ENCODE data around the gene DCXR. TPM values are rescaled to one million over a fixed set of nuclear protein-coding genes. Genes with fewer than 3 reads are reported as not detected.

The DCXR gene
- total and polyA plus RNA-seq, 2 experiments from 2014 or later: 86.9 to 137 TPM

DNA sequence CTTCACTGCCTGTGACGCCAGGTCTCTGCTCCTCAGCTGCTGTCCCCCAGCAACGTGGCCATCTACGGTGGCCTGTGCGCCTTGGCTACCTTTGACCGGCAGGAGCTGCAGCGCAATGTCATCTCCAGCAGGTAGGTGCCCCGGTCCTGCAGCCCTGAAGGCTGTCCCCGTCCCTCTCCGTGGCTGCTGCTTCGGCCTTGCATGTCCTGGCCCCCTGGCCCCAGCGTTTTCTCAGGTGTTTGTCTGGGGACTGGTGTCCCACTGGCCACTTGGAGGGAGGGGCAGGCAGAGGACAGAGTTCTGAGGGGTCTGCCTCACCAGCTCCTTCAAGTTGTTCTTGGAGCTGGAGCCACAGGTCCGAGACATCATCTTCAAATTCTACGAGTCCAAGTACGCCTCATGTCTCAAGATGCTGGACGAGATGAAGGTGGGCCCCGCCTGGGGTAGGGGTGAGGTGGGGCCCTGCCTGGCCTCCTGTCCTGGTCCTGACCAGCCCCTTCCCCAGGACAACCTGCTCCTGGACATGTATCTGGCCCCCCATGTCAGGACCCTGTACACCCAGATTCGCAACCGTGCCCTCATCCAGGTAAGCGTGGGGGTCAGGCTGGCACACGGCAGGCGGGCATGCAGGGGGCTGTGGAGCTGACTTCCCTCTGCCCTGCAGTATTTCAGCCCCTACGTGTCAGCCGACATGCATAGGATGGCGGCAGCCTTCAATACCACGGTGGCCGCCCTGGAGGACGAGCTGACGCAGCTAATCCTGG is 18.6 kb upstream of the DCXR start:
- H3K4me1 ChIP-seq (ENCODE audit: insufficient read depth): no peaks in the 10 kb centered on the region
- H3K27ac ChIP-seq (ENCODE audit: low read depth): no peak overlapping the region
- Mint-ChIP-seq H3K4me1 (no peaks in the 10 kb centered on the region; the same call in 2 of the 3 replicates), H3K4me3 (no peak overlapping the region), H3K36me3 (ENCODE audit: low read depth) (peaks cover 22% of the 10 kb centered on the region), H3K9me3 (no peaks in the 10 kb centered on the region), H3K27me3 (ENCODE audit: insufficient read depth, low read depth, poor library complexity) (peaks cover 16% of the 10 kb centered on the region), H3K27ac (no peak overlapping the region)
- H4K20me1 ChIP-seq (replicated peaks; ENCODE audit: insufficient read depth): peaks cover 8% of the 10 kb centered on the region; the same call in 1 of the 2 replicates
- H2AFZ ChIP-seq: no peak overlapping the region
- no peaks in the 10 kb centered on the region for H3K9me2 ChIP-seq (ENCODE audit: insufficient read depth)
- TF ChIP-seq NANOG (IDR thresholded peaks at IDR 0.05; ENCODE audit: borderline replicate concordance) (no peak), ZNF114 (CRISPR knock-in tag; IDR thresholded peaks at IDR 0.05) (no peak), CREB1 (CRISPR knock-in tag; IDR thresholded peaks at IDR 0.05; ENCODE audit: low read depth) (no peak), JUNB (IDR thresholded peaks at IDR 0.05; ENCODE audit: unreplicated experiment) (no peak), CTCF (conservative IDR thresholded peaks at IDR 0.05; ENCODE audit: low read depth in 2 of 2) (no peak), ETS1 (IDR thresholded peaks at IDR 0.05) (no peak), EZH2phosphoT487 (IDR thresholded peaks at IDR 0.05; ENCODE audit: unreplicated experiment) (no peak), STAT1 (IDR thresholded peaks at IDR 0.05; ENCODE audit: unreplicated experiment) (no peak), EZH2 (IDR thresholded peaks at IDR 0.05; ENCODE audit: low read depth, unreplicated experiment) (no peak), POLR2AphosphoS5 (IDR thresholded peaks at IDR 0.05; ENCODE audit: low read depth) (no peak), ZNF331 (CRISPR knock-in tag; IDR thresholded peaks at IDR 0.05; ENCODE audit: low read depth) (no peak)
- TF ChIP-seq, protein P1, sequence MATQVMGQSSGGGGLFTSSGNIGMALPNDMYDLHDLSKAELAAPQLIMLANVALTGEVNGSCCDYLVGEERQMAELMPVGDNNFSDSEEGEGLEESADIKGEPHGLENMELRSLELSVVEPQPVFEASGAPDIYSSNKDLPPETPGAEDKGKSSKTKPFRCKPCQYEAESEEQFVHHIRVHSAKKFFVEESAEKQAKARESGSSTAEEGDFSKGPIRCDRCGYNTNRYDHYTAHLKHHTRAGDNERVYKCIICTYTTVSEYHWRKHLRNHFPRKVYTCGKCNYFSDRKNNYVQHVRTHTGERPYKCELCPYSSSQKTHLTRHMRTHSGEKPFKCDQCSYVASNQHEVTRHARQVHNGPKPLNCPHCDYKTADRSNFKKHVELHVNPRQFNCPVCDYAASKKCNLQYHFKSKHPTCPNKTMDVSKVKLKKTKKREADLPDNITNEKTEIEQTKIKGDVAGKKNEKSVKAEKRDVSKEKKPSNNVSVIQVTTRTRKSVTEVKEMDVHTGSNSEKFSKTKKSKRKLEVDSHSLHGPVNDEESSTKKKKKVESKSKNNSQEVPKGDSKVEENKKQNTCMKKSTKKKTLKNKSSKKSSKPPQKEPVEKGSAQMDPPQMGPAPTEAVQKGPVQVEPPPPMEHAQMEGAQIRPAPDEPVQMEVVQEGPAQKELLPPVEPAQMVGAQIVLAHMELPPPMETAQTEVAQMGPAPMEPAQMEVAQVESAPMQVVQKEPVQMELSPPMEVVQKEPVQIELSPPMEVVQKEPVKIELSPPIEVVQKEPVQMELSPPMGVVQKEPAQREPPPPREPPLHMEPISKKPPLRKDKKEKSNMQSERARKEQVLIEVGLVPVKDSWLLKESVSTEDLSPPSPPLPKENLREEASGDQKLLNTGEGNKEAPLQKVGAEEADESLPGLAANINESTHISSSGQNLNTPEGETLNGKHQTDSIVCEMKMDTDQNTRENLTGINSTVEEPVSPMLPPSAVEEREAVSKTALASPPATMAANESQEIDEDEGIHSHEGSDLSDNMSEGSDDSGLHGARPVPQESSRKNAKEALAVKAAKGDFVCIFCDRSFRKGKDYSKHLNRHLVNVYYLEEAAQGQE (IDR thresholded peaks at IDR 0.05; ENCODE audit: unreplicated experiment): no peak
- TF ChIP-seq, protein P2, sequence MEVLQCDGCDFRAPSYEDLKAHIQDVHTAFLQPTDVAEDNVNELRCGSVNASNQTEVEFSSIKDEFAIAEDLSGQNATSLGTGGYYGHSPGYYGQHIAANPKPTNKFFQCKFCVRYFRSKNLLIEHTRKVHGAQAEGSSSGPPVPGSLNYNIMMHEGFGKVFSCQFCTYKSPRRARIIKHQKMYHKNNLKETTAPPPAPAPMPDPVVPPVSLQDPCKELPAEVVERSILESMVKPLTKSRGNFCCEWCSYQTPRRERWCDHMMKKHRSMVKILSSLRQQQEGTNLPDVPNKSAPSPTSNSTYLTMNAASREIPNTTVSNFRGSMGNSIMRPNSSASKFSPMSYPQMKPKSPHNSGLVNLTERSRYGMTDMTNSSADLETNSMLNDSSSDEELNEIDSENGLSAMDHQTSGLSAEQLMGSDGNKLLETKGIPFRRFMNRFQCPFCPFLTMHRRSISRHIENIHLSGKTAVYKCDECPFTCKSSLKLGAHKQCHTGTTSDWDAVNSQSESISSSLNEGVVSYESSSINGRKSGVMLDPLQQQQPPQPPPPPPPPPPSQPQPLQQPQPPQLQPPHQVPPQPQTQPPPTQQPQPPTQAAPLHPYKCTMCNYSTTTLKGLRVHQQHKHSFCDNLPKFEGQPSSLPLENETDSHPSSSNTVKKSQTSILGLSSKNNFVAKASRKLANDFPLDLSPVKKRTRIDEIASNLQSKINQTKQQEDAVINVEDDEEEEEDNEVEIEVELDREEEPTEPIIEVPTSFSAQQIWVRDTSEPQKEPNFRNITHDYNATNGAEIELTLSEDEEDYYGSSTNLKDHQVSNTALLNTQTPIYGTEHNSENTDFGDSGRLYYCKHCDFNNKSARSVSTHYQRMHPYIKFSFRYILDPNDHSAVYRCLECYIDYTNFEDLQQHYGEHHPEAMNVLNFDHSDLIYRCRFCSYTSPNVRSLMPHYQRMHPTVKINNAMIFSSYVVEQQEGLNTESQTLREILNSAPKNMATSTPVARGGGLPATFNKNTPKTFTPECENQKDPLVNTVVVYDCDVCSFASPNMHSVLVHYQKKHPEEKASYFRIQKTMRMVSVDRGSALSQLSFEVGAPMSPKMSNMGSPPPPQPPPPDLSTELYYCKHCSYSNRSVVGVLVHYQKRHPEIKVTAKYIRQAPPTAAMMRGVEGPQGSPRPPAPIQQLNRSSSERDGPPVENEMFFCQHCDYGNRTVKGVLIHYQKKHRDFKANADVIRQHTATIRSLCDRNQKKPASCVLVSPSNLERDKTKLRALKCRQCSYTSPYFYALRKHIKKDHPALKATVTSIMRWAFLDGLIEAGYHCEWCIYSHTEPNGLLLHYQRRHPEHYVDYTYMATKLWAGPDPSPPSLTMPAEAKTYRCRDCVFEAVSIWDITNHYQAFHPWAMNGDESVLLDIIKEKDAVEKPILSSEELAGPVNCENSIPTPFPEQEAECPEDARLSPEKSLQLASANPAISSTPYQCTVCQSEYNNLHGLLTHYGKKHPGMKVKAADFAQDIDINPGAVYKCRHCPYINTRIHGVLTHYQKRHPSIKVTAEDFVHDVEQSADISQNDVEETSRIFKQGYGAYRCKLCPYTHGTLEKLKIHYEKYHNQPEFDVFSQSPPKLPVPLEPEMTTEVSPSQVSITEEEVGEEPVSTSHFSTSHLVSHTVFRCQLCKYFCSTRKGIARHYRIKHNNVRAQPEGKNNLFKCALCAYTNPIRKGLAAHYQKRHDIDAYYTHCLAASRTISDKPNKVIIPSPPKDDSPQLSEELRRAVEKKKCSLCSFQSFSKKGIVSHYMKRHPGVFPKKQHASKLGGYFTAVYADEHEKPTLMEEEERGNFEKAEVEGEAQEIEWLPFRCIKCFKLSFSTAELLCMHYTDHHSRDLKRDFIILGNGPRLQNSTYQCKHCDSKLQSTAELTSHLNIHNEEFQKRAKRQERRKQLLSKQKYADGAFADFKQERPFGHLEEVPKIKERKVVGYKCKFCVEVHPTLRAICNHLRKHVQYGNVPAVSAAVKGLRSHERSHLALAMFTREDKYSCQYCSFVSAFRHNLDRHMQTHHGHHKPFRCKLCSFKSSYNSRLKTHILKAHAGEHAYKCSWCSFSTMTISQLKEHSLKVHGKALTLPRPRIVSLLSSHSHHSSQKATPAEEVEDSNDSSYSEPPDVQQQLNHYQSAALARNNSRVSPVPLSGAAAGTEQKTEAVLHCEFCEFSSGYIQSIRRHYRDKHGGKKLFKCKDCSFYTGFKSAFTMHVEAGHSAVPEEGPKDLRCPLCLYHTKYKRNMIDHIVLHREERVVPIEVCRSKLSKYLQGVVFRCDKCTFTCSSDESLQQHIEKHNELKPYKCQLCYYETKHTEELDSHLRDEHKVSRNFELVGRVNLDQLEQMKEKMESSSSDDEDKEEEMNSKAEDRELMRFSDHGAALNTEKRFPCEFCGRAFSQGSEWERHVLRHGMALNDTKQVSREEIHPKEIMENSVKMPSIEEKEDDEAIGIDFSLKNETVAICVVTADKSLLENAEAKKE (CRISPR knock-in tag; IDR thresholded peaks at IDR 0.05): no peak
- H3K79me2 ChIP-seq (replicated peaks; ENCODE audit: insufficient read depth): peaks cover 9% of the 10 kb centered on the region; the same call in 1 of the 2 replicates
- H3K36me3 ChIP-seq (ENCODE audit: insufficient read depth): peaks cover 4% of the 10 kb centered on the region; the same call in 1 of the 2 replicates
- no peak for DNase-seq (ENCODE audit: low spot score)
- H3K27me3 ChIP-seq (ENCODE audit: insufficient read depth): no peaks in the 10 kb centered on the region
- H3K4me3 ChIP-seq: no peak overlapping the region
- ATAC-seq: no peak
- no peak overlapping the region for H3K4me2 ChIP-seq
- peaks cover 9% of the 10 kb centered on the region; the same call in 1 of the 2 replicates for H3F3A ChIP-seq (replicated peaks; ENCODE audit: low read depth)

Data from GM23338 (cell line).